ENCODE results near the gene ZNF160. TPM values are rescaled to one million over a fixed set of nuclear protein-coding genes. Genes with fewer than 3 reads are reported as not detected.

The ZNF160 gene
- total RNA-seq, 2 experiments from 2014 or later, result 42.1 to 45.5 TPM

GRCh38 chr19:53136432-53136831 is 33.2 kb upstream of the ZNF160 start:
- CTCF ChIA-PET, result no interaction called here
- intact Hi-C loops (cut with DNase I, micrococcal nuclease), result no loop called here
- Histone ChIP-seq H3K4me1 (ENCODE audit: insufficient read depth, low read length) (peaks cover 14% of the 10 kb centered on the region), H3K36me3 (ENCODE audit: insufficient read depth, low read length) (peaks cover under 1% of the 10 kb centered on the region), H3K27ac (ENCODE audit: low read depth in 1 of 2, low read length in 2 of 2) (no peak overlapping the region), H3K4me3 (ENCODE audit: low read length) (no peak overlapping the region), H3K27me3 (ENCODE audit: control insufficient read depth in 1 of 2, insufficient read depth in 2 of 2, low read length in 2 of 2) (peaks cover 0 to 6% of the 10 kb centered on the region in 2 experiments), H3K9me3 (ENCODE audit: control insufficient read depth in 1 of 2, insufficient read depth in 1 of 2, low read length in 2 of 2) (peaks cover 49 to 86% of the 10 kb centered on the region in 2 experiments)
- POLR2A ChIA-PET, result no interaction called here
- TF ChIP-seq, protein P1, sequence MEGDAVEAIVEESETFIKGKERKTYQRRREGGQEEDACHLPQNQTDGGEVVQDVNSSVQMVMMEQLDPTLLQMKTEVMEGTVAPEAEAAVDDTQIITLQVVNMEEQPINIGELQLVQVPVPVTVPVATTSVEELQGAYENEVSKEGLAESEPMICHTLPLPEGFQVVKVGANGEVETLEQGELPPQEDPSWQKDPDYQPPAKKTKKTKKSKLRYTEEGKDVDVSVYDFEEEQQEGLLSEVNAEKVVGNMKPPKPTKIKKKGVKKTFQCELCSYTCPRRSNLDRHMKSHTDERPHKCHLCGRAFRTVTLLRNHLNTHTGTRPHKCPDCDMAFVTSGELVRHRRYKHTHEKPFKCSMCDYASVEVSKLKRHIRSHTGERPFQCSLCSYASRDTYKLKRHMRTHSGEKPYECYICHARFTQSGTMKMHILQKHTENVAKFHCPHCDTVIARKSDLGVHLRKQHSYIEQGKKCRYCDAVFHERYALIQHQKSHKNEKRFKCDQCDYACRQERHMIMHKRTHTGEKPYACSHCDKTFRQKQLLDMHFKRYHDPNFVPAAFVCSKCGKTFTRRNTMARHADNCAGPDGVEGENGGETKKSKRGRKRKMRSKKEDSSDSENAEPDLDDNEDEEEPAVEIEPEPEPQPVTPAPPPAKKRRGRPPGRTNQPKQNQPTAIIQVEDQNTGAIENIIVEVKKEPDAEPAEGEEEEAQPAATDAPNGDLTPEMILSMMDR (IDR thresholded peaks at IDR 0.05), result no peak
- Mint-ChIP-seq H3K27me3 (no peaks in the 10 kb centered on the region), H3K4me3 (no peak overlapping the region), H3K27ac (no peak overlapping the region), H3K9me3 (peaks cover 15% of the 10 kb centered on the region), H3K4me1 (ENCODE audit: low read depth) (peaks cover 15% of the 10 kb centered on the region), H3K36me3 (ENCODE audit: low read depth) (peaks cover 60% of the 10 kb centered on the region)
- ATAC-seq (ENCODE audit: poor library complexity) (no peak), DNase-seq (no peak)

- H3K4me1 ChIP-seq (ENCODE audit: insufficient read depth, low read length), result peaks cover 14% of the 10 kb centered on the region
- peaks cover 45 to 48% of the 10 kb centered on the region in 2 experiments for H3K9me3 ChIP-seq (ENCODE audit: control insufficient read depth in 1 of 2, insufficient read depth in 1 of 2, low read length in 2 of 2)
- TF ChIP-seq, protein P1 (IDR thresholded peaks at IDR 0.05), result no peak
- intact Hi-C loops (cut with DNase I, micrococcal nuclease), result loop anchor here in 1 of 2 experiments (2.0 kb wide), 1 partner anchor 30 kb away; the partner anchor contains the start of gene ZNF160
- peaks cover 25% of the 10 kb centered on the region for H3K4me1 Mint-ChIP-seq (ENCODE audit: low read depth)
- DNase-seq (peak in 12 of 14 experiments; percentile 2 to 65 (median 36)), ATAC-seq (ENCODE audit: poor library complexity) (peak; percentile 74)
- H3K9me3 Mint-ChIP-seq, result peaks cover 14% of the 10 kb centered on the region
- peaks cover 61% of the 10 kb centered on the region for H3K36me3 Mint-ChIP-seq (ENCODE audit: low read depth)
- H3K4me3 ChIP-seq (ENCODE audit: low read length), result peak within 1 kb of the TSS; percentile 54
- peak within 1 kb of the TSS; percentile 88 for H3K4me3 Mint-ChIP-seq
- no peaks in the 10 kb centered on the region for H3K27me3 Mint-ChIP-seq
- H3K27ac Mint-ChIP-seq, result peak within 1 kb of the TSS; percentile 51
- H3K27ac ChIP-seq (ENCODE audit: low read depth in 1 of 2, low read length in 2 of 2), result no peak within 1 kb of the TSS
- no peaks in the 10 kb centered on the region for H3K36me3 ChIP-seq (ENCODE audit: insufficient read depth, low read length)
- ChIA-PET POLR2A (no interaction called here), CTCF (no interaction called here)
- peaks cover 0 to 8% of the 10 kb centered on the region in 2 experiments for H3K27me3 ChIP-seq (ENCODE audit: control insufficient read depth in 1 of 2, insufficient read depth in 2 of 2, low read length in 2 of 2)
These were observed 29.1 kb upstream of the ZNF160 start, which contains the start of gene ZNF415 for GRCh38 chr19:53132141-53132991. TSS of gene ZNF415 (minus strand) at chr19:53132910. CDS start at chr19:53122676, 10,234 bp downstream.

DNA sequence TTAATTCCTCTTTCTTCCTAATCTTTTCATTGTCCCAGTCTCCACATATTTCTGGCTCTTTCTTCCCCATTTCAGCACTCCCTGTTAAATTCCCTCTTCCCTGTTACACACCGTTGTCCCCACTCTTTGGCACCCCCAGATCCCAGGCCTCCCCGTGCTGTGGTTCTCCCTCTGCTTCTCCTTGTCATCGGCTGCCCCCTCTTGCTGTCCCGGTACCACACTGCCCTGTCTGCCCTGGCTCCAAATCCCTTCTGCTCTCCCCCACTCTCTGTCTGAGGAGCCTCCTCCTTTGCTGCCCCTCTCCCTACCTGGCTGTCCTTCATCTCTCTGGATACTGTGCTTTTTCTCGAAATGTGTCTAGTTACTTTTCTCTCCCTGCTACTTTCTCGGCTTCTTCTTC is 28.5 kb upstream of the ZNF160 start:
- Histone ChIP-seq H3K9me3 (ENCODE audit: control insufficient read depth in 1 of 2, insufficient read depth in 1 of 2, low read length in 2 of 2) (peaks cover 39 to 44% of the 10 kb centered on the region in 2 experiments), H3K4me3 (ENCODE audit: low read length) (peak overlapping the region; percentile 54), H3K4me1 (ENCODE audit: insufficient read depth, low read length) (peaks cover 14% of the 10 kb centered on the region), H3K27ac (ENCODE audit: low read depth in 1 of 2, low read length in 2 of 2) (no peak overlapping the region), H3K36me3 (ENCODE audit: insufficient read depth, low read length) (no peaks in the 10 kb centered on the region), H3K27me3 (ENCODE audit: control insufficient read depth in 1 of 2, insufficient read depth in 2 of 2, low read length in 2 of 2) (peaks cover 0 to 8% of the 10 kb centered on the region in 2 experiments)
- H3K4me1 Mint-ChIP-seq (ENCODE audit: low read depth), result peaks cover 25% of the 10 kb centered on the region
- POLR2A ChIA-PET, result interaction anchor here (0.9 kb wide), 1 partner anchor 26 kb away, joined by 3 read pairs; no protein-coding TSS in a partner anchor
- ATAC-seq (ENCODE audit: poor library complexity) (no peak), DNase-seq (no peak)
- no peaks in the 10 kb centered on the region for H3K27me3 Mint-ChIP-seq
- H3K27ac Mint-ChIP-seq, result peak overlapping the region; percentile 1
- intact Hi-C loops (cut with DNase I, micrococcal nuclease), result loop anchor here in 1 of 2 experiments (2.0 kb wide), 1 partner anchor 29 kb away; the partner anchor contains the start of gene ZNF160
- TF ChIP-seq, protein P1 (IDR thresholded peaks at IDR 0.05), result no peak
- H3K9me3 Mint-ChIP-seq, result peaks cover 12% of the 10 kb centered on the region
- H3K4me3 Mint-ChIP-seq, result peak overlapping the region; percentile 88
- CTCF ChIA-PET, result no interaction called here
- peaks cover 61% of the 10 kb centered on the region for H3K36me3 Mint-ChIP-seq (ENCODE audit: low read depth)
